Activated T-helper 17 cell treated with anti-CD3 and anti-CD28 coated beads, Interleukin-2, amount 50 U/mL, for 72 hours (primary cell): ENCODE measurements around the gene IQUB. TPM values are rescaled to one million over a fixed set of nuclear protein-coding genes. Genes with fewer than 3 reads are reported as not detected.
A peak's percentile ranks its signal among the peaks of the same experiment; 100 is the strongest.
"Not testable (repeated sequence)": the region's sequence is repeated elsewhere in the genome, so short reads cannot be mapped to it uniquely, and the experiment has no call there.

Source experiments
- ATAC-seq: fragments of 150-1000 bp; cut with Tn5 transposase; replicated peaks from 2 replicates; pipeline ENCODE4 v1.10.0; 2021; ENCODE audit warnings: mild to moderate bottlenecking, moderate library complexity
- H3K27ac Mint-ChIP-seq: one replicate; pipeline ENCODE4 v1.8.0; 2022; ENCODE audit warnings: mixed read lengths
- H3K27me3 Mint-ChIP-seq: one replicate; pipeline ENCODE4 v1.8.0; 2022; ENCODE audit warnings: mixed read lengths
- H3K36me3 Mint-ChIP-seq: one replicate; pipeline ENCODE4 v1.8.0; 2022; ENCODE audit warnings: low read depth, mild to moderate bottlenecking, mixed read lengths
- H3K4me1 Mint-ChIP-seq: one replicate; pipeline ENCODE4 v1.8.0; 2022; ENCODE audit warnings: mixed read lengths
- H3K4me3 Mint-ChIP-seq: one replicate; pipeline ENCODE4 v1.8.0; 2022; ENCODE audit warnings: mild to moderate bottlenecking, mixed read lengths
- H3K9me3 Mint-ChIP-seq: one replicate; pipeline ENCODE4 v1.8.0; 2022; ENCODE audit warnings: mixed read lengths
- total RNA-seq, 2 donors: library from RNA; stranded (reverse); gene quantifications; one replicate each; pipeline ENCODE4 v1.2.3, GENCODE V29; 2022

IQUB gene
- total RNA-seq, 2 donors from 2014 or later, result 0.16 TPM; not detected in 1

DNA sequence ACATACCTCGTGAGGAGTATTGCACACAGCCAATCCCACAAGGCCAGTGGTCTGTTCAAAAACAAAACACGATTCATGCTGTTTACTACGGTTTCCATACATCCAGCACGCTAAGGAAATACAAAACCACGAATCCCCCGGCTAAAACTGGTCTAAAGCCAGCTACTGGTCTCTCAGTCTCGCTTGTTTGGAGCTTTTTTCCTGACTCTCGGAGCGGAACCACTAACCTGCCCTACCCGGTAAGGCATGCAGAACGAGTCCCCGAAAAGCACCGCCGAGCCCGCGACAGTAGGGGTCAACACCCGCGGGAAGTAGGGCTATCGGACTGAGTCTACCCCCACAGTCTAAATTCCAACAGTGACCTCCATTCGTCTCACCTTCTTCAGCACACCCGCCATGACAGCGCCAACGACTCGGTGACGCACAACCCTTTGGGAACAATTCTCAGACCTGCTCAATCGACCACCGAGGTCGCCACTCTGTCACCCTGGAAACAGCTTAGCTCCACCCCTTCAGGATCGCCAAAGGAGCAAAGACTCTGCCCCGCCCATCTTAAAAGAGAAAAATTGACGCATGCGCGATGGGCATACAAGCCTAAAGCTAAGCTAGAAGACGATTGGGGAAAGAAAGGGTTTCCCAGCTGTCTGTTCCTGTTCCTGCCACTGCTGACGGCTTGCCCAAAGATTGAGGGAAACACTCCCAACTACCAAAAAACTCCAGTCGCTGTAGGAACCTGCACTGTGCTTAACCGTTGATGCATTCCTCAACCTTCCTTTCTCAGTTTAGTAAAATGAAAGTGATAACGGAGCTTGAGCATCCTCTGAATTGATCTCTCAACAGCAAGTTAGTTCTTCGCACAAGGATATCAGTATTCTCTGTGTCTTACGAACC is 23.2 kb upstream of the IQUB start, which contains the start of gene NDUFA5:
TSS of gene NDUFA5 (minus strand) at position 421 of the 891 bp plus-strand sequence. CDS start at position 398, 23 bp downstream.
- Mint-ChIP-seq H3K36me3 (peaks cover 13% of the 10 kb centered on the region), H3K4me3 (no peak within 1 kb of the TSS), H3K9me3 (peaks cover 7% of the 10 kb centered on the region), H3K27ac (no peak within 1 kb of the TSS), H3K27me3 (peaks cover 3% of the 10 kb centered on the region), H3K4me1 (peaks cover 7% of the 10 kb centered on the region)
- peak; percentile 97 for ATAC-seq

DNA sequence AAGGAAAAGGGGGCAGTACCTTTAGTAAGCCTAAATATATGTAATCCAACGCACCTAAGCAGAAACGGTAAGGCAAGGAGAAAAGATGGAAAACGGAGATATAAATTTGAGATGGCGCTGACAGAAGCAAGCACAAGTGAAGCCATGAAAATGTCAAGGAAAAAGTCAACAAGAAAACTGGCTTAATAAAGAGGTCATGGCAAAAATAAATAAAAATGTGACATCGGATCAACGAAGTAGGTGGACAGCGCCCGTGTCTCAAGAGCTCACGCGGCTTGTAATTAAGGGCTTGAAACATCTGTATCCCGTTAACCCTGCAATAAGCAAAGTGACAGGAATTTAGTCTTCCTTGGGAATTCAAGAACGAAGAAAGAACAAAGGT is 22.6 kb upstream of the IQUB start:
- peaks cover 7% of the 10 kb centered on the region for H3K9me3 Mint-ChIP-seq

DNA sequence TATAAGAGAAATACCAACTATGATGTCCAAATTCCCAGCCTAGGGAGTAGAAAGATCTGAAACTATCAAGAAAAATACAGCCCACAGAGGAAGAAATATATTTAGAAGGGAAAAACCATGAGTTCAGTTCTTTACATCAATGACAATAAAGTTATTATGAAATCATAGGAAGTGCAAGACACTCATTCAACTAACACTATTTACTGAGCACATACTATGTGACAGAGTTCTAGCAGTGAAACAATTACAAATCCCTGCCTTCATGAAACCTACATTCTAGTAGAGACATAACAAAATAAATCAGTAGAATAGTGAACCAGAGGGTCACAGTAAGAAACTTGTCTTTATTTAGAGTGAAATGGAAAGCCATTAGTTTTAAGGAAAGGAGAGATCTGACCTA is 21.1 kb upstream of the IQUB start:
- Mint-ChIP-seq H3K4me1 (peaks cover 7% of the 10 kb centered on the region), H3K4me3 (no peak overlapping the region), H3K27ac (no peak overlapping the region), H3K9me3 (peaks cover 7% of the 10 kb centered on the region), H3K36me3 (peaks cover 27% of the 10 kb centered on the region), H3K27me3 (no peaks in the 10 kb centered on the region)
- ATAC-seq, result no peak

More for the DNA sequence above, 22.6 kb upstream of the IQUB start:
- H3K27me3 Mint-ChIP-seq, result peaks cover 3% of the 10 kb centered on the region
- no peak overlapping the region for H3K4me3 Mint-ChIP-seq
- H3K27ac Mint-ChIP-seq, result no peak overlapping the region
- peaks cover 7% of the 10 kb centered on the region for H3K4me1 Mint-ChIP-seq
- peaks cover 20% of the 10 kb centered on the region for H3K36me3 Mint-ChIP-seq
- ATAC-seq, result no peak

DNA sequence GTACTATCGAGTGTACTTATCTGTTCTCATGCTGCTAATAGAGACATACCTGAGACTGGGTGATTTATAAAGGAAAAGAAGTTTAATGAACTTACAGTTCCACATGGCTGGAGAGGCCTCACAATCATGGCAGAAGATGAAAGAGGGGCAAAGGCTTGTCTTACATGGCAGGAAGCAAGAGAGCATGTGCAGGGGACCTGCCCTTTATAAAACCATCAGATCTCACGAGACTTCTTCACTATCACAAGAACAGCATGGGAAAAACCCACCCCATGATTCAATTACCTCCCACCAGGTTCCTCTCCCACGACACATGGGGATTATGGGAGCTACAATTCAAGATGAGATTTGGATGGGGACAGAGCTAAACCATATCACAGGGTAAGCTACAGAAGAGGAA is 18.8 kb upstream of the IQUB start:
- H3K27me3 Mint-ChIP-seq, result no peaks in the 10 kb centered on the region
- no peak overlapping the region for H3K4me3 Mint-ChIP-seq
- no peak overlapping the region for H3K27ac Mint-ChIP-seq
- H3K9me3 Mint-ChIP-seq, result peaks cover under 1% of the 10 kb centered on the region
- H3K4me1 Mint-ChIP-seq, result peaks cover 17% of the 10 kb centered on the region
- ATAC-seq, result no peak
- H3K36me3 Mint-ChIP-seq, result peaks cover 50% of the 10 kb centered on the region

DNA sequence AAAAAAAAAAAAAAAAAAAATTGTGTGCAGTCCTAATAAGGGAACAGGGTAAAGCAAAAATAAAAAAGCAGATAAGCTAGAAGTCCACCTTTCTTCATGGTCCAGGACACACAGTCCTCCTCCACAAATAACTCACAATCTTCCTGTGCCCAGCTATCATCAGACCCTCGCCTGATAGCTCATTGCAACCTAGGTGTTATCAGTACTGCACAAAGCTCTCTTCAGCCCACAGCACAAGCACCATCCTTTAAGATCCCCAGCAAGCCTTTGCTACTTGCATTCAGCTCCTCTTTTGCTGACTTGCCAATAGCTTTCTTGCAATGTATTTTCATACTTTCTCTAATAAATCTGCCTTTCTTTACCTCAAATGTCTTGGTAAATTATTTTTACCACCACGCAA is 18.2 kb upstream of the IQUB start:
- Mint-ChIP-seq H3K36me3 (peaks cover 56% of the 10 kb centered on the region), H3K4me3 (no peak overlapping the region), H3K9me3 (no peaks in the 10 kb centered on the region), H3K27ac (no peak overlapping the region), H3K4me1 (peaks cover 19% of the 10 kb centered on the region), H3K27me3 (no peaks in the 10 kb centered on the region)
- ATAC-seq, result no peak

DNA sequence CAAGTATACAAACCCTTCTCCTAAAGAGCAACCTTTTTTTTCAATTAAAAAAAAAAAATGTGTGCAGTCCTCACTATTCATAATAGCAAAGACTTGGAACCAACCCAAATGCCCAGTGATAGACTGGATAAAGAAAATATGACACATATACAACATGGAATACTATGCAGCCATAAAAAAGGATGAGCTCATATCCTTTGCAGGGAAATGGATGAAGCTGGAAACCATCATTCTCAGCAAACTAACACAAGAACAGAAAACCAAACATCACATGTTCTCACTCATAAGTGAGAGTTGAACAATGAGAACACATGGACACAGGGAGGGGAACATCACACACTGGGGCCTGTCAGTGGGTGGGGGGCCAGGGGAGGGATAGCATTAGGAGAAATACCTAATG is 17.7 kb upstream of the IQUB start:
- H3K27ac Mint-ChIP-seq, result not testable (repeated sequence)

DNA sequence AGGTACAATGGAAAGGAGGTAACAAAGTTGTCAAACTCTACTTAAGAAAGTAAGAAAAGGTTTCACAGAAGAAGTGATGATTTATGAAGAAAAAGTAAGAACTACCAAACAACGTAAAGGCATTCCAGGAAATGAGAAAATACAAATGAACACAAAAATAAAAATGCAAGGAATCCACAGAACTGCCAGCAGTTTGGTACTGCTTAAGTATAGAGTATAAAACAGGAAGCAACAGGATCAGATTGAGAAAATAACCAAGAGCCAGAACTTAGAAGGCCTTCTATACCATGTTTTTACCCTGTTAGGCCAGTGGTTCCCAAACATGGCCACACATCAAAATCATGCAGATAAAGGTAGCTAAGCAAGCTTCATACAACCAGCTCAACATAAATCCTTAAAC is 14.0 kb upstream of the IQUB start:
- peak overlapping the region; percentile 2 for H3K27ac Mint-ChIP-seq

More for the DNA sequence above, 17.7 kb upstream of the IQUB start:
- not testable (repeated sequence) for H3K27me3 Mint-ChIP-seq, ATAC-seq, H3K4me3 Mint-ChIP-seq, H3K9me3 Mint-ChIP-seq
- peaks cover 24% of the 10 kb centered on the region for H3K4me1 Mint-ChIP-seq
- H3K36me3 Mint-ChIP-seq, result peaks cover 61% of the 10 kb centered on the region

DNA sequence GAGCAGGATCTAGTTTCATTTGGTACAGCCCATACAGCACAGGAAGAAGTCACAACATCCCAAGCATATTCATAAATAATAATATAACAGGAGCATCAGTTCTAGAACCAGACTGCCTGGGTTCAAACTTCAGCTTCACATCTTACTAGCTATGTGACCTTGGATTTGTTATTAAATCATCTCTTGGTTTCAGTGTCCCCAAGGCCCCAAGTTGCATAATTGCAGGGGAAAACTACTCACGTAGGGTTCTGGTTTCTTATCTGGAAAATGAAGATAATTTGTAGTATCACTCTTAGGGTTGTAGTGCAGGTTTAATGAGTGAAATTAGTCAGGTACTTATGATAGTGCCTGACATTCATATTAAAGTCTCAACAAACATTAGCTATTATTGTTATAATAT is 5.5 kb upstream of the IQUB start:
- Mint-ChIP-seq H3K9me3 (no peaks in the 10 kb centered on the region), H3K27me3 (no peaks in the 10 kb centered on the region), H3K36me3 (peaks cover 27% of the 10 kb centered on the region), H3K4me1 (peaks cover 10% of the 10 kb centered on the region), H3K27ac (no peak overlapping the region), H3K4me3 (no peak overlapping the region)
- ATAC-seq, result no peak

More for the DNA sequence above, 14.0 kb upstream of the IQUB start:
- Mint-ChIP-seq H3K36me3 (peaks cover 81% of the 10 kb centered on the region), H3K4me1 (peaks cover 32% of the 10 kb centered on the region), H3K4me3 (no peak overlapping the region), H3K9me3 (no peaks in the 10 kb centered on the region), H3K27me3 (no peaks in the 10 kb centered on the region)
- ATAC-seq, result no peak

DNA sequence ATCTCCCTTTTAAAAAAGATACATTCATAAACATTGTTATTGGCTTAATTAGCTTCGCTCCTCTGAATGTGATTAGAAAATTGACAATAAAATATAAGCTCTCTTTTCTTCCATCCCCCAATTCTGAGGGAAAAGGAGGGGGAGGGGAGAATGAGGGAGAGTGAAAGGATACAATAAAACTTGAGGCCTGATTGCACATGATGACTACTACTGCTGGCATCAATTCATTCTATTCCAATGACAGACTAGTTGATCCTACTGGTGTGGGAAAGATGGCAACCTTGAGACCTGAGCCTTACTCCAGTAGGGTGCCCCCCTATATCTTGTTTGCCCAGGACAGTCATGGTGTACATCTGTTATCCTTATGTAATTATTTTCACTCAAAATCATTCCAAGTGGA is 4.5 kb upstream of the IQUB start:
- Mint-ChIP-seq H3K27ac (no peak overlapping the region), H3K4me1 (peaks cover 12% of the 10 kb centered on the region), H3K36me3 (peaks cover 24% of the 10 kb centered on the region), H3K9me3 (no peaks in the 10 kb centered on the region), H3K4me3 (no peak overlapping the region), H3K27me3 (peaks cover 1% of the 10 kb centered on the region)
- ATAC-seq, result no peak

DNA sequence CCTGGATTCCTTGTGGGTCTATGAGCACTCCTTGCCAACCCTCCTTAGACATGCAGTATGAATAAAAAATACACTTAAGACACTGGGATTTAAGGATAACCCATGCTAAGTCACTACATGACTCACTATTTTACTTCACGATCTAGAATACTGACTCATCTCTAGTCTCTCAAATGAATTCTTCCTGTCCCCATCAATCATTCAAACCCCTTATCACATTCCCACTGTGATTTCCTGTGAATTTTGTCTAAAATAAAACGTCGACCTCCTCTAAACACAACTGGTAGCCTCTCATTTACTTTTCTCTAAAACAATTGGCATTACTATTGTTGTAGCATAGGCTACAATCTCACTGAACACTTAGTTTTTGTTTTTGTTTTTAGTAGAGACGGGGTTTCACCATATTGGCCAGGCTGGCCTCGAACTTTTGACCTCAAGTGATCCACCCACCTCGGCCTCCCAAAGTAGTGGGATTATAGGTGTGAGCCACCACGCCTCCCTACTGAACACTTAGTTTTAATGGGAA is 3.9 kb upstream of the IQUB start:
- Mint-ChIP-seq H3K27me3 (peaks cover 8% of the 10 kb centered on the region), H3K9me3 (no peaks in the 10 kb centered on the region), H3K4me1 (peaks cover 18% of the 10 kb centered on the region), H3K36me3 (peaks cover 20% of the 10 kb centered on the region), H3K4me3 (no peak overlapping the region), H3K27ac (no peak overlapping the region)
- ATAC-seq, result no peak

DNA sequence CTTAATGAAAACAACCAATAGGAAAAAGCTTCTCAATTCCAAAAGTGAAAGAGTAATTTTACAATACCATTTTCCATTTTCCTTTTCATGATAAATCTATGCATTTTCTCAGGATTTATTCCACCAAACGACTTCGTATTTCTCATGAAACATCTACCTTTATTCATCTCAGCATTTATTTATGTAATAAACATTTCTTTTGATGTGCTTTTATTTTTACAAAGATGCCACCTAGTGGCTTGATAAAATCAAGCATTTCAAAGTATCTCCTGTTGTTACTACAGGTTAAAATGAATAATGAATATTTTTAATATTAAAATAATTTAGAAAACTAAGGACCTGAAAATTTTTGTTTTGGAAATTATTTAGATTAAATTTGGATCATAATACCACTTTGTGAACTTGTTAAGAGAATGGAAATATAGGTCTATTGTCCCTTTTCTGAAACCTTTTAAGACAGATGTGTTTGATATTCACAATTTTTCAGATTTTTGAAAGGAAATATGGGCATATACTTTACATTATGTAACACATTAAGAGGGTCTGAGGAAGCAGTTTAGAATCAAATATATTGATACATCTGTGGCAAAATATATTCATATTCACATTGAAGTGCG is 2.7 kb upstream of the IQUB start:
- H3K9me3 Mint-ChIP-seq, result no peaks in the 10 kb centered on the region
- peaks cover 13% of the 10 kb centered on the region for H3K27me3 Mint-ChIP-seq

DNA sequence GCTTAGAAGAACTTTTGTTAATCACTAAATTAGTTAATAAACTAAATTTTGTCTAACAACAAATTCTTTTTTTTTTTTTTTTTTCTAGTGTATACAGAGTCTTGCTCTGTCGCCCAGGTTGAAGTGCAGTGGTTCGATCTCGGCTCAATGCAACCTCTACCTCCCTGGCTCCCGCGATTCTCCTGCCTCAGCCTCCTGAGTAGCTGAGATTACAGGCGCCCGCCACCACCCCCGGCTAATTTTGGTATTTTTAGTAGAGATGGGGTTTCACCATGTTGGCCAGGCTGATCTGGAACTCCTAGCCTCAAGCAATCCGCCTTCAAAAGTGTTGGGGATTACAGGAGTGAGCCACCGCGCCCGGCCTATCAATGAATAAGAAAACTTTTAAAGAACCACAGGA is 1.1 kb upstream of the IQUB start:
- Mint-ChIP-seq H3K27me3 (peaks cover 17% of the 10 kb centered on the region), H3K9me3 (no peaks in the 10 kb centered on the region), H3K4me3 (peak overlapping the region; percentile 90), H3K27ac (peak overlapping the region; percentile 91), H3K4me1 (peaks cover 22% of the 10 kb centered on the region), H3K36me3 (no peaks in the 10 kb centered on the region)
- no peak for ATAC-seq

More for the DNA sequence above, 2.7 kb upstream of the IQUB start:
- Mint-ChIP-seq H3K4me1 (peaks cover 21% of the 10 kb centered on the region), H3K36me3 (peaks cover 11% of the 10 kb centered on the region), H3K27ac (no peak overlapping the region), H3K4me3 (no peak overlapping the region)
- no peak for ATAC-seq

DNA sequence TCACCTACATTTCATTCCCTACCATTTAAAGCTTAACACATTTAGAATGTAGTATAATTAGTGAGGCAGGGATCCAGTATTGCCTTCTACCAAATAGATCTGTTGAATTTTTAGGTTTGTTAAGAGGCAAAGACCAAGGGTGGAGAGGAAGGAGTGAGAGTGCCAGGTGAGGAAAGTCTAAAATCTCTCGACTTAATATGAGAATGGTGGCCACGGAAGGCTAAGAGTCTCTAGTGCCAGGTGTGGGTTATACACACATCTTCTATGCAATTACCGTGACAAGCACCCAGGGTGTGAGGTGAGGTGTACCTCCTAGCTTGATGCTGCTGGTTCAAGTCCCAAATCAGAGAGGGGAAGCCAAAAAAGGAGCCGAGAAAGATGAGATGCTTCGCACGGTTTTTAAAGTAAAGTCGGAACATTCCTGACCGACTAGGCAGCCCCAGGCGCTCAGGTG is 439 bp downstream of the IQUB start:
- ATAC-seq, result peak; percentile 1
- Mint-ChIP-seq H3K4me3 (peak overlapping the region; percentile 90), H3K27me3 (peaks cover 17% of the 10 kb centered on the region), H3K4me1 (peaks cover 22% of the 10 kb centered on the region), H3K36me3 (no peaks in the 10 kb centered on the region), H3K27ac (peak overlapping the region; percentile 91), H3K9me3 (no peaks in the 10 kb centered on the region)

DNA sequence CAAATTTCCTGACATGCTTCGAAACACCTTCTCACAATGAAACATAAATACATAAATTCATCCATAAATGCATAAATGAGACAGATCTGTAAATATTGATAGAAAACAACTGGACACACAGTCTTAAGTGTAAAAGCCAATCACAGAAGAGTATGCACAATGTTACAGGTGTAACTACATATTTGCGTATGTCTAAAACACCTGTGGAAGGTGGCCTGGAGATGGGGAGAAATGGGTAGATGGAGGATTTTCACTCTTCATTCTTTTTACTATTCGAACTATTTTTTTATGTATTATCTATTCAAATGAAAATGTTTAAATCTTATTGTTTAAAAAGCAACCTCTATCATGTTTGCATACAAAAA is 860 bp downstream of the IQUB start:
- Mint-ChIP-seq H3K4me3 (peak overlapping the region; percentile 90), H3K27me3 (peaks cover 19% of the 10 kb centered on the region), H3K36me3 (no peaks in the 10 kb centered on the region), H3K9me3 (no peaks in the 10 kb centered on the region), H3K4me1 (peaks cover 22% of the 10 kb centered on the region), H3K27ac (no peak overlapping the region)
- no peak for ATAC-seq
